Lower leg skin (tissue), 3 donors: ENCODE data around the gene LUZP1.

Experiments used
- CTCF ChIP-seq, 3 donors: fragments of 450-650 bp; IDR thresholded peaks; one replicate each; pipeline ENCODE4 v1.5.1; 2016; ENCODE audit warnings: antibody characterized with exemption in 3 of 3, mild to moderate bottlenecking in 3 of 3, moderate library complexity in 2 of 3
- POLR2A ChIP-seq, 2 donors: fragments of 450-650 bp; IDR thresholded peaks; one replicate each; pipeline ENCODE4 v1.6.1; 2016 to 2017; ENCODE audit warnings: antibody characterized with exemption in 2 of 2, mild to moderate bottlenecking in 1 of 2, moderate library complexity in 1 of 2

- TF ChIP-seq CTCF (IDR thresholded peaks at IDR 0.05) (no peak), POLR2A (IDR thresholded peaks at IDR 0.05) (no peak)
Measured at GRCh38 chr1:23118957-23119792, 49.5 kb downstream of the LUZP1 start.
